ENCODE data around the gene FRAT2. TPM values are rescaled to one million over a fixed set of nuclear protein-coding genes. Genes with fewer than 3 reads are reported as not detected.

Gene FRAT2
- total RNA-seq, 1 donor from 2014 or later, result 7.4 TPM

DNA sequence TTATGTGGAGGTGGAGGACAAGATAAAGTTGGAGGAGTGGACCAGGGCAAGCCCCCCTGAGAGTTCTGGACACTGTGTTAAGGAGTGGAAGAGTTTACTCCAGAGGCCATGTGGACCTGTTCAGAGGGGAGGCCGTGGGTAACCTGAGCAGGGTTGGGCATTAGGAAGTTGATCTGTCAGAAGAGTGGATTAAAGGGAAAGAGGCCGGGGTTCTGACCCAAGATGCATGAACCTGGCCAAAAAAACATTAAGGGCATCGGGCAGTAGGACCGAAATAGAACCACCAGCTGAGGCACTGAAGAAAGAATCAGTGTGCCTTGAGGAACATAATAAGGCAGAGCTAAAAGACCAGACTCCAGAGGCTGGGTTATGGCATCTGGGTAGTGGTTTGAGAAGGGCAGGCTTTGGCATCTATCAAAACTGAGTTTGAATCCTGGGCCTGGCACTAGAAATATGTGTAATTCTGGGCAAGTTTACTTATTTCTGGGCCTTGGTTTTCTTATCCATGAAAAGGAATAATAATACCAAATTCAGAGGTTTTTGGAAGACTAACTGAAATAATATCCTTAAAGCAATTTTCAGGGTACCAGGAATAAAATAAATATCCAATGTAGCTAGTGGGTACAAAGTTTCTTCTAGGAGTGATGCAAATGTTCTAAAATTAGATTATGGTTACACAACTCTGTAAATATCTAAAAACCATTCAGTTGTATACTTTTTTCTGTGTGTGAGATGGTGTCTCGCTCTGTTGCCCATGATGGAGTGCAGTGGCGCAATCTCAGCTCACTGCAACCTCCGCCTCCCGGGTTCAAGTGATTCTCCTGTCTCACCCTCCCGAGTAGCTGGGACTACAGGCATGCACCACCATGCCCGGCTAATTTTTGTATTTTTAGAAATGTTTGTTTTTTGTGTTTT lies 26.4 kb downstream of the FRAT2 start:
- Histone ChIP-seq H3K9ac (ENCODE audit: low read length) (no peak overlapping the region), H3K36me3 (ENCODE audit: insufficient read depth, low read length) (no peaks in the 10 kb centered on the region), H4K20me1 (ENCODE audit: insufficient read depth, low read length) (no peaks in the 10 kb centered on the region), H3K4me3 (ENCODE audit: insufficient read depth, low read depth, low read length) (no peak overlapping the region), H3K27me3 (ENCODE audit: insufficient read depth, low read length) (no peaks in the 10 kb centered on the region), H2AFZ (ENCODE audit: low read depth, low read length) (no peak overlapping the region), H3K27ac (ENCODE audit: low read depth, low read length) (no peak overlapping the region), H3K4me2 (ENCODE audit: low read length) (no peak overlapping the region), H3K4me1 (ENCODE audit: insufficient read depth, low read length) (no peaks in the 10 kb centered on the region), H3K79me2 (ENCODE audit: insufficient read depth, low read length) (no peaks in the 10 kb centered on the region), H3K9me3 (ENCODE audit: insufficient read depth, low read depth, low read length) (no peaks in the 10 kb centered on the region)
- TF ChIP-seq EZH2 (IDR thresholded peaks at IDR 0.05; ENCODE audit: insufficient read depth, low read length), result no peak
- TF ChIP-seq, protein P1, sequence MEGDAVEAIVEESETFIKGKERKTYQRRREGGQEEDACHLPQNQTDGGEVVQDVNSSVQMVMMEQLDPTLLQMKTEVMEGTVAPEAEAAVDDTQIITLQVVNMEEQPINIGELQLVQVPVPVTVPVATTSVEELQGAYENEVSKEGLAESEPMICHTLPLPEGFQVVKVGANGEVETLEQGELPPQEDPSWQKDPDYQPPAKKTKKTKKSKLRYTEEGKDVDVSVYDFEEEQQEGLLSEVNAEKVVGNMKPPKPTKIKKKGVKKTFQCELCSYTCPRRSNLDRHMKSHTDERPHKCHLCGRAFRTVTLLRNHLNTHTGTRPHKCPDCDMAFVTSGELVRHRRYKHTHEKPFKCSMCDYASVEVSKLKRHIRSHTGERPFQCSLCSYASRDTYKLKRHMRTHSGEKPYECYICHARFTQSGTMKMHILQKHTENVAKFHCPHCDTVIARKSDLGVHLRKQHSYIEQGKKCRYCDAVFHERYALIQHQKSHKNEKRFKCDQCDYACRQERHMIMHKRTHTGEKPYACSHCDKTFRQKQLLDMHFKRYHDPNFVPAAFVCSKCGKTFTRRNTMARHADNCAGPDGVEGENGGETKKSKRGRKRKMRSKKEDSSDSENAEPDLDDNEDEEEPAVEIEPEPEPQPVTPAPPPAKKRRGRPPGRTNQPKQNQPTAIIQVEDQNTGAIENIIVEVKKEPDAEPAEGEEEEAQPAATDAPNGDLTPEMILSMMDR (IDR thresholded peaks at IDR 0.05; ENCODE audit: insufficient read depth, low read depth, low read length), result no peak
- no peaks in the 10 kb centered on the region for H3K4me1 Mint-ChIP-seq (ENCODE audit: low read depth, unreplicated experiment)
- no peak overlapping the region for H3K4me3 Mint-ChIP-seq (ENCODE audit: unreplicated experiment)
- H3K27me3 Mint-ChIP-seq (ENCODE audit: low read depth, unreplicated experiment), result no peaks in the 10 kb centered on the region
- no peaks in the 10 kb centered on the region for H3K36me3 Mint-ChIP-seq (ENCODE audit: low read depth, unreplicated experiment)
- DNase-seq (ENCODE audit: low read depth) (no peak), FAIRE-seq (no peak)
- no peaks in the 10 kb centered on the region for H3K9me3 Mint-ChIP-seq (ENCODE audit: unreplicated experiment)
- no peak overlapping the region for H3K27ac Mint-ChIP-seq (ENCODE audit: unreplicated experiment)

GRCh38 chr10:97307441-97307840 lies 27.1 kb downstream of the FRAT2 start:
- no peaks in the 10 kb centered on the region for H3K27me3 ChIP-seq (ENCODE audit: insufficient read depth, low read length)
- no peaks in the 10 kb centered on the region for H3K9me3 ChIP-seq (ENCODE audit: insufficient read depth, low read depth, low read length)
- H3K4me2 ChIP-seq (ENCODE audit: low read length), result no peak overlapping the region
- no peak for FAIRE-seq
- H3K4me3 ChIP-seq (ENCODE audit: insufficient read depth, low read depth, low read length), result no peak overlapping the region
- Mint-ChIP-seq H3K27ac (ENCODE audit: unreplicated experiment) (no peak overlapping the region), H3K36me3 (ENCODE audit: low read depth, unreplicated experiment) (no peaks in the 10 kb centered on the region), H3K27me3 (ENCODE audit: low read depth, unreplicated experiment) (peaks cover 3% of the 10 kb centered on the region), H3K9me3 (ENCODE audit: unreplicated experiment) (no peaks in the 10 kb centered on the region), H3K4me1 (ENCODE audit: low read depth, unreplicated experiment) (no peaks in the 10 kb centered on the region), H3K4me3 (ENCODE audit: unreplicated experiment) (no peak overlapping the region)
- H3K36me3 ChIP-seq (ENCODE audit: insufficient read depth, low read length), result no peaks in the 10 kb centered on the region
- H4K20me1 ChIP-seq (ENCODE audit: insufficient read depth, low read length), result no peaks in the 10 kb centered on the region
- no peaks in the 10 kb centered on the region for H3K4me1 ChIP-seq (ENCODE audit: insufficient read depth, low read length)
- H2AFZ ChIP-seq (ENCODE audit: low read depth, low read length), result no peak overlapping the region
- H3K27ac ChIP-seq (ENCODE audit: low read depth, low read length), result no peak overlapping the region
- TF ChIP-seq, protein P1 (IDR thresholded peaks at IDR 0.05; ENCODE audit: insufficient read depth, low read depth, low read length), result no peak
- TF ChIP-seq EZH2 (IDR thresholded peaks at IDR 0.05; ENCODE audit: insufficient read depth, low read length), result no peak
- H3K79me2 ChIP-seq (ENCODE audit: insufficient read depth, low read length), result no peaks in the 10 kb centered on the region
- no peak for DNase-seq (ENCODE audit: low read depth)
- H3K9ac ChIP-seq (ENCODE audit: low read length), result no peak overlapping the region
